Measurements from ENCODE around the gene NUP210L.
"Not testable (repeated sequence)": the region's sequence is repeated elsewhere in the genome, so short reads cannot be mapped to it uniquely, and the experiment has no call there.

NUP210L gene

DNA sequence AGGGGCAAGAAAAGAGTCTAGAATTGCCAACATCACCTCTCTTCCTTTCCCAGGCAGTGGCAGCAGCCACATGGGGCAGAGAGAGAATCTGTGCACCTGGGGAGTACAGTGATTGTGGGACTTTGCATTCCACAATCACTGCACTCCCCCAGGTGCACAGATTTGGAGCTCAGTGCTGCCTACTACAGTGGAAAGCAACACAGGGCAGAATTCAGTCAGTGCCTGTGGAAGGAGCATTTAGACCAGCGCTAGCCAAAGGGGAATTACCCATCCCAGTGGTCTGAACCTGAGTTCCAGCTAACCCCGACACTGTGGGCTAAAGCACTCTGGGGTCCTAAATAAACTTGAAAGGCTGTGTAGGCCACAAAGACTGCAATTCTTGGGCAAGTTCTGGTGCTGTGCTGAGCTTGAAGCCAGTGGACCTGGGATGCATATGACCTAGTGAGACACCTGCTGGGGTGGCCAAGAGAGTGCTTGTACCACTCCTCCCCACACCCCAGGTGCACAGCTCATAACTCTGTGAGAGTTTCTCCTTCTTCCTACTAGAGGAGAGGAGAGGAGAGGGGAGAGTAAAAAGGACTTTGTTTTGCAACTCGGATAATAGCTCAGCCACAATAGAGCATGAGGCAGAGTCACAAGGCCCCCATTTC lies 50.3 kb downstream of the NUP210L start:
- Histone ChIP-seq H3K9me3 (ENCODE audit: control insufficient read depth in 1 of 2, low read length in 2 of 2) (no peaks in the 10 kb centered on the region), H3K36me3 (ENCODE audit: control insufficient read depth in 1 of 2, insufficient read depth in 2 of 2, low read length in 2 of 2) (no peaks in the 10 kb centered on the region), H3K27ac (ENCODE audit: low read depth, low read length) (no peak overlapping the region), H3K4me1 (ENCODE audit: control insufficient read depth in 1 of 2, insufficient read depth in 2 of 2, low read length in 2 of 2) (no peaks in the 10 kb centered on the region), H3K9ac (ENCODE audit: low read depth in 1 of 2, low read length in 2 of 2) (no peak overlapping the region), H3K27me3 (ENCODE audit: control insufficient read depth in 1 of 2, insufficient read depth in 2 of 2, low read length in 2 of 2) (no peaks in the 10 kb centered on the region), H3K4me3 (ENCODE audit: low read depth in 1 of 2, low read length in 2 of 2) (no peak overlapping the region)

DNA sequence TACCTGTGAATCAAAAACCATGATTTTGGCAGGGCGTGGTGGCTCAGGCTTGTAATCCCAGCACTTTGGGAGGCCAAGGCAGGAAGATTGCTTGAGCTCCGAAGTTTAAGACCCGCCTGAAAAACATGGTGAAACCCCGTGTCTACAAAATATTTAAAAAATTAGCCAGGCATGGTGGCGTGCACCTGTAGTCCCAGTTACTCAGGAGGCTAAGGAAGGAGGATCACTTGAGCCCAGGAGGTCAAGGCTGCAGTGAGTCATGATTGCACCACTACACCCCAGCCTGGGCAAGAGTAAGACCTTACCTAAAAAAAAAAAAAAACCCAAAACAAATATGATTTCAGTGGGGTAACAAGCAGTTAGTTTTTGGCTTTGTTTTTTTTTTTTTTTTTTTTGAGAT lies 54.7 kb downstream of the NUP210L start:
- not testable (repeated sequence) for H3K4me1 ChIP-seq (ENCODE audit: control insufficient read depth in 1 of 2, insufficient read depth in 2 of 2, low read length in 2 of 2); H3K4me3 ChIP-seq (ENCODE audit: low read depth in 1 of 2, low read length in 2 of 2); H3K9me3 ChIP-seq (ENCODE audit: control insufficient read depth in 1 of 2, low read length in 2 of 2); H3K36me3 ChIP-seq (ENCODE audit: control insufficient read depth in 1 of 2, insufficient read depth in 2 of 2, low read length in 2 of 2); H3K9ac ChIP-seq (ENCODE audit: low read depth in 1 of 2, low read length in 2 of 2); H3K27ac ChIP-seq (ENCODE audit: low read depth, low read length); H3K27me3 ChIP-seq (ENCODE audit: control insufficient read depth in 1 of 2, insufficient read depth in 2 of 2, low read length in 2 of 2)

DNA sequence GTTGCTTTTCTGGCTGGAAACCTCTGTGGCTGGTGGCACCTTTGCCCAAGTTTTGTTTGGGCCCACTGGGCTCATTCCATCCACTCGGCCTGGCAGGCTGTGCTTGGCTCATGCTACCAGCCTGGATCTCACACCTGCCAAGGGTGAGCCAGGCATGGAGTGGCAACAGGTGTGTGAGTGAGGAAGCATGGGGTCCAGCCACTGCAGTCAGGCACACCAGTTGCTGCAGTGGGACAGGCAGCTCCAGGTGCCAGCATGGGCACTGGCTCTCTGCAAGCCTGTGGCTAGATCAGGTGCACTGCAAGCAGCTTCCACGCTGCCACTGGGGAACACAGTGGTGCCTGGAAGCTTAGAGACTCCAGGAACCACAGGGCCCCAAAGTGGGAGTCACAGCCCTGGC lies 57.0 kb downstream of the NUP210L start:
- H3K4me1 ChIP-seq (ENCODE audit: control insufficient read depth in 1 of 2, insufficient read depth in 2 of 2, low read length in 2 of 2), result no peaks in the 10 kb centered on the region
- no peak overlapping the region for H3K4me3 ChIP-seq (ENCODE audit: low read depth in 1 of 2, low read length in 2 of 2)
- no peaks in the 10 kb centered on the region for H3K27me3 ChIP-seq (ENCODE audit: control insufficient read depth in 1 of 2, insufficient read depth in 2 of 2, low read length in 2 of 2)
- no peak overlapping the region for H3K27ac ChIP-seq (ENCODE audit: low read depth, low read length)
- no peaks in the 10 kb centered on the region for H3K9me3 ChIP-seq (ENCODE audit: control insufficient read depth in 1 of 2, low read length in 2 of 2)
- no peak overlapping the region for H3K9ac ChIP-seq (ENCODE audit: low read depth in 1 of 2, low read length in 2 of 2)
- no peaks in the 10 kb centered on the region for H3K36me3 ChIP-seq (ENCODE audit: control insufficient read depth in 1 of 2, insufficient read depth in 2 of 2, low read length in 2 of 2)

DNA sequence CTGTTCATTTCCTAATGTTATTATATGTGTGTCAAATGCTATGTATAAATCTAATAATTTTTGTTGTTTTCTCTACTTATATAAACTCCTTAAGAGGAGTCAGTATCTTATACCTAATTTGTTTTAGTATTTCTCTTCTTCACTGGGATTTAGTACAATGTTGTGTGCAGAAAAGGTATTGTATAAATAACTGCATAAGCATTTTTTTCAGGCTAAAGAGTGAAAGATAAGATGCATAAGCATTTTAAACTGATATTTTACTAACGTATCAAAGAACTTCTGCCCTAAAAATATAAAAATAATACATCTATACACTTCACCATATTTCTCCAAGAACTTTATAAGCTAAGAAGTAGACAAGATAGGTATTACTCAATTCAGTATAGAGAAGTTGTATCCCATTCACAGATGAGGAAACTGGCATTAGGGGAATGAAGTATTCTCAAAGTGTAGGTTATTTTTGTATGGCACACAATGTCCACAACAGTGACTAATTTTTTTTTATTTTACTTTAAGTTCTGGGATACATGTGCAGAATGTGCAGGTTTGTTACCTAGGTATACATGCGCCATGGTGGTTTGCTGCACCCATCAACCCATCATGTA lies 59.3 kb downstream of the NUP210L start:
- no peak overlapping the region for H3K27ac ChIP-seq (ENCODE audit: low read depth, low read length)
- H3K4me3 ChIP-seq (ENCODE audit: low read depth in 1 of 2, low read length in 2 of 2), result no peak overlapping the region
- H3K9me3 ChIP-seq (ENCODE audit: control insufficient read depth in 1 of 2, low read length in 2 of 2), result no peaks in the 10 kb centered on the region

DNA sequence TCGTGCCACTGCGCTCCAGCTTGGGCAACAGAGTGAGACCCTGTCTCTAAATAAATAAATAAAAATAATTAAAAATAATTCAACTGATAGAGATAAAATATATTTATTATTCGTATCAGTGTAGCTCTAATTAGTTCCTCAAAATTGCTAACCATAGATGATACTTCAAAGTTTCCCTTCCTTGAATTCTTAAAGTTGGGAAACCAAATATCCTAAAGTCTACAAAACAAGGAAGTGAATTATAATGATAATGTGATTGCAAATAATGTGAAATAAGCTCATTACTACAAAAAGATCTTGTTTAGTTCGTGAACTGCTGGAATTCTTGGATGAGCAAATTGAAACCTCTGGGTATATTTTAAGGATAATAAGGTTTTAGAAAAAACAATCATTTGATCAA lies 60.5 kb downstream of the NUP210L start:
- no peak overlapping the region for H3K4me3 ChIP-seq (ENCODE audit: low read depth in 1 of 2, low read length in 2 of 2)
- no peak overlapping the region for H3K9ac ChIP-seq (ENCODE audit: low read depth in 1 of 2, low read length in 2 of 2)
- no peaks in the 10 kb centered on the region for H3K27me3 ChIP-seq (ENCODE audit: control insufficient read depth in 1 of 2, insufficient read depth in 2 of 2, low read length in 2 of 2)
- no peak overlapping the region for H3K27ac ChIP-seq (ENCODE audit: low read depth, low read length)
- no peaks in the 10 kb centered on the region for H3K36me3 ChIP-seq (ENCODE audit: control insufficient read depth in 1 of 2, insufficient read depth in 2 of 2, low read length in 2 of 2)
- H3K4me1 ChIP-seq (ENCODE audit: control insufficient read depth in 1 of 2, insufficient read depth in 2 of 2, low read length in 2 of 2), result no peaks in the 10 kb centered on the region
- no peaks in the 10 kb centered on the region for H3K9me3 ChIP-seq (ENCODE audit: control insufficient read depth in 1 of 2, low read length in 2 of 2)

More for the DNA sequence above, 59.3 kb downstream of the NUP210L start:
- Histone ChIP-seq H3K36me3 (ENCODE audit: control insufficient read depth in 1 of 2, insufficient read depth in 2 of 2, low read length in 2 of 2) (no peaks in the 10 kb centered on the region), H3K27me3 (ENCODE audit: control insufficient read depth in 1 of 2, insufficient read depth in 2 of 2, low read length in 2 of 2) (no peaks in the 10 kb centered on the region), H3K4me1 (ENCODE audit: control insufficient read depth in 1 of 2, insufficient read depth in 2 of 2, low read length in 2 of 2) (no peaks in the 10 kb centered on the region), H3K9ac (ENCODE audit: low read depth in 1 of 2, low read length in 2 of 2) (no peak overlapping the region)

DNA sequence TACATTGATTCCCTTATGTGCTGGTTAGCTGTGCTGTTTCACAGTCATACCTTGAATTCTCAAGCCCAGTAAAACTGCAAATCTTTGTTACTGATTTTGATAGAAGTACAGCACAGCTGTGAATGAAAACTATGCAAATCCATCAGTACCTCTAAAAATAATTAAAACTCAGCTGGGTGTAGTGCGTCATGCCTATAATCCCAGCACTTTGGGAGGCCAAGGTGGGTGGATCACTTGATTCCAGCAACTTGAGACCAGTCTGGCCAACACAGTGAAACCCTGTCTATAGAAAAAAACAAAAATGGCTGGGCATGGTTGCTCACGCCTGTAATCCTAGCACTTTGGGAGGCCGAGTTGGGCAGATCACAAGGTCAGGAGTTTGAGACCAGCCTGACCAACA lies 61.2 kb downstream of the NUP210L start:
- H3K9ac ChIP-seq (ENCODE audit: low read depth in 1 of 2, low read length in 2 of 2), result no peak overlapping the region
- no peak overlapping the region for H3K27ac ChIP-seq (ENCODE audit: low read depth, low read length)
- H3K27me3 ChIP-seq (ENCODE audit: control insufficient read depth in 1 of 2, insufficient read depth in 2 of 2, low read length in 2 of 2), result no peaks in the 10 kb centered on the region
- H3K36me3 ChIP-seq (ENCODE audit: control insufficient read depth in 1 of 2, insufficient read depth in 2 of 2, low read length in 2 of 2), result no peaks in the 10 kb centered on the region
- H3K4me3 ChIP-seq (ENCODE audit: low read depth in 1 of 2, low read length in 2 of 2), result no peak overlapping the region
- H3K9me3 ChIP-seq (ENCODE audit: control insufficient read depth in 1 of 2, low read length in 2 of 2), result no peaks in the 10 kb centered on the region
- H3K4me1 ChIP-seq (ENCODE audit: control insufficient read depth in 1 of 2, insufficient read depth in 2 of 2, low read length in 2 of 2), result no peaks in the 10 kb centered on the region

DNA sequence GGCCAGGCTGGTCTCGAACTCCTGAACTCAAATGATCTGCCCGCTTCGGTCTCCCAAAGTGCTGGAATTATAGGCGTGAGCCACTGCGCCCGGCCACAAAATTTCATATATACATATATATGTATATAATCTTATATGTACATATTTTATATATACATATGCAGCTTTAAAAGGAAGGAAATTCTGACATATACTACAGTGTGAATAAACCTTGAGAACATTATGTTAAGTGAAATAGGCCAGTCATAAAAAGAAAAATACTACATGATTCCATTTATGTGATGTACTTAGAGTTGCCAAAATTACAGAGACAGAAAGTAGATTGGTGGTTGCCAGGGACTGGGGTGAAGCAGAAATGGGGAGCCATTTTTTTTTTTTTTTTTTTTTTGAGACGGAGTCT lies 63.2 kb downstream of the NUP210L start:
- Histone ChIP-seq H3K27me3 (ENCODE audit: control insufficient read depth in 1 of 2, insufficient read depth in 2 of 2, low read length in 2 of 2) (no peaks in the 10 kb centered on the region), H3K9ac (ENCODE audit: low read depth in 1 of 2, low read length in 2 of 2) (no peak overlapping the region), H3K4me3 (ENCODE audit: low read depth in 1 of 2, low read length in 2 of 2) (no peak overlapping the region), H3K36me3 (ENCODE audit: control insufficient read depth in 1 of 2, insufficient read depth in 2 of 2, low read length in 2 of 2) (no peaks in the 10 kb centered on the region), H3K4me1 (ENCODE audit: control insufficient read depth in 1 of 2, insufficient read depth in 2 of 2, low read length in 2 of 2) (no peaks in the 10 kb centered on the region), H3K9me3 (ENCODE audit: control insufficient read depth in 1 of 2, low read length in 2 of 2) (no peaks in the 10 kb centered on the region), H3K27ac (ENCODE audit: low read depth, low read length) (no peak overlapping the region)

DNA sequence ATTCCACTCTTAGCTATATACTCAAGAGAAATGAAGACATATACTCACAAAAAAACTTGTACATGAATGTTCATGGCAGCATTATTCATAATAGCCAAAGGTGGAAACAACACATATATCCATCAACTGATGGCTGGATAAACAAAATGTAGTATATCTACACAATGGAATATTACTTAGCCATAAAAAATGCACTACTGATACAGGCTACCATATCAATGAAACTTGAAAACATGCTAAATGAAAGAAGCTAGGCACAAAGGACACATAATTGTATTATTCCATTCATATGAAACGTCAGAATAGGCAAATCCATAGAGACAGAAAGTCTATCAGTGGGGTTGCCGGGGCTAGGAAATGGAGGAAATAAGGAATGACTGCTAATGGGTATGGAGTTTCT lies 67.3 kb downstream of the NUP210L start:
- H3K27ac ChIP-seq (ENCODE audit: low read depth, low read length), result no peak overlapping the region
- H3K4me3 ChIP-seq (ENCODE audit: low read depth in 1 of 2, low read length in 2 of 2), result no peak overlapping the region
- no peaks in the 10 kb centered on the region for H3K27me3 ChIP-seq (ENCODE audit: control insufficient read depth in 1 of 2, insufficient read depth in 2 of 2, low read length in 2 of 2)
- H3K9me3 ChIP-seq (ENCODE audit: control insufficient read depth in 1 of 2, low read length in 2 of 2), result no peaks in the 10 kb centered on the region
- no peak overlapping the region for H3K9ac ChIP-seq (ENCODE audit: low read depth in 1 of 2, low read length in 2 of 2)
- no peaks in the 10 kb centered on the region for H3K4me1 ChIP-seq (ENCODE audit: control insufficient read depth in 1 of 2, insufficient read depth in 2 of 2, low read length in 2 of 2)
- H3K36me3 ChIP-seq (ENCODE audit: control insufficient read depth in 1 of 2, insufficient read depth in 2 of 2, low read length in 2 of 2), result no peaks in the 10 kb centered on the region

DNA sequence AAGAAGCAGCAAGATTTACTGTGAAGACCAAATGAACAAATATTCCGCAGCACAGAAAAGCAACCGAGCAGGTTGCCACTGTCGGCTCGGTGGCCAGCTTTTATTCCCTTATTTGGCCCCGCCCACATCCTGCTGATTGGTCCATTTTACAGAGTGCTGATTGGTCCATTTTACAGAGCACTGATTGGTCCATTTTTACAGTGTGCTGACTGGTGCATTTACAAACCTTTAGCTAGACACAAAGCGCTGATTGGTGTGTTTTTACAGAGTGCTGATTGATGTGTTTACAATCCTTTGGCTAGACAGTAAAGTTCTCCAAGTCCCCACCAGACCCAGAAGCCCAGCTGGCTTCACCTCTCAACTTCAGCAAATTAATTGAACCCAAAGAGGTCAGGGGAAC lies 71.8 kb downstream of the NUP210L start:
- not testable (repeated sequence) for H3K4me1 ChIP-seq (ENCODE audit: control insufficient read depth in 1 of 2, insufficient read depth in 2 of 2, low read length in 2 of 2); H3K27me3 ChIP-seq (ENCODE audit: control insufficient read depth in 1 of 2, insufficient read depth in 2 of 2, low read length in 2 of 2); H3K9me3 ChIP-seq (ENCODE audit: control insufficient read depth in 1 of 2, low read length in 2 of 2); H3K27ac ChIP-seq (ENCODE audit: low read depth, low read length); H3K36me3 ChIP-seq (ENCODE audit: control insufficient read depth in 1 of 2, insufficient read depth in 2 of 2, low read length in 2 of 2); H3K4me3 ChIP-seq (ENCODE audit: low read depth in 1 of 2, low read length in 2 of 2); H3K9ac ChIP-seq (ENCODE audit: low read depth in 1 of 2, low read length in 2 of 2)

DNA sequence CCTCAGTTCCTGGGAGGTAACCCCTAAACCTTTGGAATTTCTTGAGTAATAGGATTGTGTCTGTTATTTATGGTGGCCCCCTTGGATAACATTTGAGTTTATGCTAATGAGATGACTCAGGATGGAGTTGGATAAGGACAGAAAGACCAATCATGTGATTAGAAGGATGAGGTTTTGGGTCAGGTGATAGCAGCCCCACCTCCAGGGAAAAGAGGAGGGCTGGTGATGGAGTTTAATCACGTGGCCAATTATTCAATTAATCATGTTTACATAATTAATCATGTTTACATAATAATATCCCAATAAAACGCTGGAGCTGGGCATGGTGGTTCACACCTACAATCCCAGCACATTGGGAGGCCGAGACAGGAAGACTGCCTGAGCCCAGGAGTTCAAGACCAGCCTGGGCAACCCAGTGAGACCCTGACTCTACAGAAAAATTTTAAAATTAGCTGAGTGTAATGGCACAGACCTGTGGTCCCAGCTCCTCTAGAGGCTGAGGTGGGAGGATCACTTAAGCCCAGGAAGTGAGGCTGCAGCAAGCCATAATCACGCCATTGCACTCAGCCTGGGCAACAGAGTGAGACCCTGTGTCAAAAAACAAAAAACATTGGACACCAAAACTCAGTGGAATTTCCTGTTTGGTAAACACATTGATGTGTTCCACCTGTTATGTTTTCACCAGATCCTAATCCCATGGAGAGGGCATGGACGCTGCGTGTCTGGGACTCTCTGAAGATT lies 73.3 kb downstream of the NUP210L start:
- Histone ChIP-seq H3K9me3 (ENCODE audit: control insufficient read depth in 1 of 2, low read length in 2 of 2) (no peaks in the 10 kb centered on the region), H3K4me1 (ENCODE audit: control insufficient read depth in 1 of 2, insufficient read depth in 2 of 2, low read length in 2 of 2) (no peaks in the 10 kb centered on the region), H3K27me3 (ENCODE audit: control insufficient read depth in 1 of 2, insufficient read depth in 2 of 2, low read length in 2 of 2) (no peaks in the 10 kb centered on the region), H3K27ac (ENCODE audit: low read depth, low read length) (no peak overlapping the region), H3K4me3 (ENCODE audit: low read depth in 1 of 2, low read length in 2 of 2) (no peak overlapping the region), H3K36me3 (ENCODE audit: control insufficient read depth in 1 of 2, insufficient read depth in 2 of 2, low read length in 2 of 2) (no peaks in the 10 kb centered on the region), H3K9ac (ENCODE audit: low read depth in 1 of 2, low read length in 2 of 2) (no peak overlapping the region)

All from duodenal mucosa (tissue), 2 donors.